ENCODE results near the gene ZAP70. TPM values are rescaled to one million over a fixed set of nuclear protein-coding genes. Genes with fewer than 3 reads are reported as not detected.

Gene ZAP70
- total RNA-seq, 4 donors from 2014 or later = 0.46 to 2.2 (median 1.5) TPM

DNA sequence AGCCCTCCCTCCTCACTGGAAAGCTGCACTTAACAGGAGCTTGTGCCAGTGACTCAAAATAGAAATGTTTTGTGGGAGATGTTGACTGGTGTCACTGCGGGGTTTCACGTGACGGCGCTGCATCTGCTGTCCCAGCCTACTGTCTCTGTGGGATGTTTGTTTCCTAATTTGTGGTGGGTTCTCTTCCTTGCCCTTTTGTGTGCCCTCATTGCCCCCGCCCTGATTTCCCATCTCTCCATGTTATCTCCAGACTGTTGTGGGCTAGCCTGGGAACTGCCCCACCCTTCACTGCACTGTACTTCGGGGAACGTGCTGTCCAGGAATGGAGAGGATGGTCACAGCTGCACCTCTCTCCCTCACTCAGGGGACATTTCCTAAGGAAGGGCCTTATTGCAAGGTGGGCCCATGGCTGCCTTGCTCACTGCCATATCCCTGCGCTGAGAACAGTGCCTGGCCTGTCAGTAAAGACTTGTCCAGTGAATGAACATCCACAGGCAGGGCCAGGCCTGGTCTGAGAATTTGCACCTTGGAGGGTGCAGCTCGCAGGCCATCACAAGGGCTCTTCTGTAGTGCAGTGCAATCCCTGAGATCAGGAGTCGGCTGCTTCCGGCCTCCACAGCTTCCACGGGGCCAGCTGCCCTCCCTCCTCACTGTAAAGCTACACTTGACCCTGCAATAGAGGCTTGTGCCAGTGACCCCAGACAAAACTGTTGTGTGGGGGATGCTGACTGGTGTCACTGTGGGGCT, 18.1 kb downstream of the ZAP70 start:
- WGBS, 2 donors (ENCODE audit: low coverage in 1 of 2) = 87 to 95% methylated on average over 3 to 5 of the region's 12 CpGs
- H3K9me3 ChIP-seq = peaks cover 0 to 16% (median 0%) of the 10 kb centered on the region in 3 donors
- H3K4me3 ChIP-seq = no peak overlapping the region
- no peaks in the 10 kb centered on the region for H3K27me3 ChIP-seq
- ATAC-seq = no peak
- no peaks in the 10 kb centered on the region for H3K4me1 ChIP-seq
- H3K36me3 ChIP-seq = no peaks in the 10 kb centered on the region
- no peak overlapping the region for H3K27ac ChIP-seq
- no peak for TF ChIP-seq EP300 (IDR thresholded peaks at IDR 0.05)
- no peak for TF ChIP-seq POLR2A (IDR thresholded peaks at IDR 0.05)
- TF ChIP-seq CTCF (IDR thresholded peaks at IDR 0.05) = no peak
- no peak for TF ChIP-seq POLR2AphosphoS5 (IDR thresholded peaks at IDR 0.05)

DNA sequence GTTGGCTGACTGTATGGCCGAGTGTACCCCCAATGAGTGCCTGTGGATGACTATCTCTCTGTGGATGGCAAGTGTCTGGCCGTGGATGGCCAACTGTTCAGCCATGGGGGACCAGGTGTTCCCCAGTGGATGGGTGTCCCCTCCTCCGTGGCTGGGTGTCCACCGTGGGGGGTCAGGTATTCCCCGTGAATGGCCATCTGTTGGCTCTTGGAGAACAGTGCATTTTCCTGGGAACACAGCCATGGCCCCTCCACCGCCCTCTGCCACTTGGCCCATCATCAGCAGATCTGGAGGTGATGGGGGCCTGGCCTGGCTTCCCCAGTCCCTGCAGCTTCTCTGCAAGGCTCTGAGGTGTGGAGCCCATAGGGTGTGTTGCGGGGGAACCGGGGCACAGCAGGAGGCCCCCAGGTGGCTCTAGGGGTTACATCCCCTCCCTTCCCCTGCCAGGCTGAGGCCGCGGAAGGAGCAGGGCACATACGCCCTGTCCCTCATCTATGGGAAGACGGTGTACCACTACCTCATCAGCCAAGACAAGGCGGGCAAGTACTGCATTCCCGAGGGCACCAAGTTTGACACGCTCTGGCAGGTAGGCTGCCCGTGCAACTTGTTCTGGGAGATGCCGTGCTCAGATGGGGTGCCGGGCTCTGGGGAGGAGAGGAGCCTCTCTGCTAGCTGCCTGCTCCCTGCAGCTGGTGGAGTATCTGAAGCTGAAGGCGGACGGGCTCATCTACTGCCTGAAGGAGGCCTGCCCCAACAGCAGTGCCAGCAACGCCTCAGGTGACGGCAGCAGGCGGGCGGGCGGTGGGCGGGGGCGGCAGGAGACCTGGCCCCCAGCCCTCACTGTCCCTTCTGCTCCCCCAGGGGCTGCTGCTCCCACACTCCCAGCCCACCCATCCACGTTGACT, 19.3 kb downstream of the ZAP70 start:
- no peak for ATAC-seq
- Histone ChIP-seq H3K27me3 (no peaks in the 10 kb centered on the region), H3K4me3 (no peak overlapping the region), H3K9me3 (peaks cover 0 to 16% (median 0%) of the 10 kb centered on the region in 3 donors), H3K27ac (no peak overlapping the region), H3K4me1 (no peaks in the 10 kb centered on the region), H3K36me3 (no peaks in the 10 kb centered on the region)
- WGBS, 2 donors (ENCODE audit: low coverage in 1 of 2) = 82% methylated on average over 4 of the region's 28 CpGs; no CpG with 5 or more reads in 1 of the 2 donors
- TF ChIP-seq POLR2AphosphoS5 (IDR thresholded peaks at IDR 0.05) = no peak
- TF ChIP-seq CTCF (IDR thresholded peaks at IDR 0.05) = no peak
- no peak for TF ChIP-seq EP300 (IDR thresholded peaks at IDR 0.05)
- TF ChIP-seq POLR2A (IDR thresholded peaks at IDR 0.05) = no peak

- no peak overlapping the region for H3K4me3 ChIP-seq
- no peaks in the 10 kb centered on the region for H3K36me3 ChIP-seq
- H3K4me1 ChIP-seq = no peaks in the 10 kb centered on the region
- H3K27ac ChIP-seq = no peak overlapping the region
- no peaks in the 10 kb centered on the region for H3K27me3 ChIP-seq
- peaks cover 0 to 16% (median 0%) of the 10 kb centered on the region in 3 donors for H3K9me3 ChIP-seq
- ATAC-seq = no peak
- 85% methylated on average over 3 of the region's 20 CpGs; no CpG with 5 or more reads in 1 of the 2 donors for WGBS, 2 donors (ENCODE audit: low coverage in 1 of 2)
- TF ChIP-seq CTCF (IDR thresholded peaks at IDR 0.05) (no peak), POLR2A (IDR thresholded peaks at IDR 0.05) (no peak), POLR2AphosphoS5 (IDR thresholded peaks at IDR 0.05) (no peak), EP300 (IDR thresholded peaks at IDR 0.05) (no peak)
Observed at GRCh38 chr2:97733341-97734035, 20.1 kb downstream of the ZAP70 start.

DNA sequence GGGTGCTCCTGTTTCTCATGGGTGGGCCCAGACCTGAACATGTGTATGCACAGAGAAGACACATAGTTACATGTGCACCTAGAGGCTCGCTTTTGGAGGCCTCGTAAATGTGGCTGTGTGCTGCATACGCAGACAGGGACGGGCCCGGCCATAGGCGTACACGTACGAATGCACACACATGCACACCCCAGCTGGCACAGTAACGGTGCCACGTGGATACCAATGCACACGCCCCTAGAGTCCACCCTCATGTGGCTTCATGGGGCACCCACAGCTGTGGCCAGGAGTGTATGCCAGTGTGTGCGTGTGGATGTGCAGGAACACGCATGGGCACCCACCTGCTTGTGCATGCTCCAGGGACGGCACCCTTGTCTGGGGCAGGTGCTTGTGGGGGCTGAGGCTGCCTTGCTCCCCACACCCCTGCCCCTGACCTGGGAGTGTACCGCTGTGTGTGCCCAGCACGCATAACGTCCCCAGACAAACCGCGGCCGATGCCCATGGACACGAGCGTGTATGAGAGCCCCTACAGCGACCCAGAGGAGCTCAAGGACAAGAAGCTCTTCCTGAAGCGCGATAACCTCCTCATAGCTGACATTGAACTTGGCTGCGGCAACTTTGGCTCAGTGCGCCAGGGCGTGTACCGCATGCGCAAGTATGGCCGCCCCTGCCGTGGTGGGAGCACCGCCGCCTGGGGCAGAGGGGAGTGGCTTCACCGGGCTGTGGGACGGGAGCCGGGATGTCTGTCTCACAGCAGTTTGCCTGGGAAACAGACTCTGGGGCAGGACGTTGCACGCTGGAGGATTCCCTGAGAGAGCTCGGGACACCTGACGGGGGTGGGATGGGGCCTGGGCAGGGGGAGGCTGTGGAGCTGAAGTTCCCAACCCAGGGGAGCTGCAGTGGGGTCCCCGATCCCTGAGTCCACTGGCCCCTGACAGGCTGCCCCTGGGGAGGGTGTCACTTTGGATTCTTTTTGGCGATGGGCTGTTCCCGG, 21.0 kb downstream of the ZAP70 start:
- no peak overlapping the region for H3K4me3 ChIP-seq
- no peaks in the 10 kb centered on the region for H3K4me1 ChIP-seq
- no peak for ATAC-seq
- no peak overlapping the region for H3K27ac ChIP-seq
- peaks cover 0 to 16% (median 0%) of the 10 kb centered on the region in 3 donors for H3K9me3 ChIP-seq
- 93 to 100% methylated on average over 6 to 7 of the region's 44 CpGs for WGBS, 2 donors (ENCODE audit: low coverage in 1 of 2)
- H3K27me3 ChIP-seq = no peaks in the 10 kb centered on the region
- H3K36me3 ChIP-seq = no peaks in the 10 kb centered on the region
- TF ChIP-seq EP300 (IDR thresholded peaks at IDR 0.05) (no peak), POLR2AphosphoS5 (IDR thresholded peaks at IDR 0.05) (no peak), POLR2A (IDR thresholded peaks at IDR 0.05) (no peak), CTCF (IDR thresholded peaks at IDR 0.05) (no peak)

All from gastroesophageal sphincter (tissue), 4 donors.